HEK293 (cell line): ENCODE data around the gene SFXN1.

Source experiments
- GLIS2 ChIP-seq: fragments of 450-650 bp; formaldehyde crosslinking; IDR thresholded peaks from 2 replicates; pipeline ENCODE4 v1.5.1; 2016; ENCODE audit warnings: missing biosample characterization, missing genetic modification characterization
- HIC1 ChIP-seq: fragments of 450-650 bp; formaldehyde crosslinking; IDR thresholded peaks from 2 replicates; pipeline ENCODE4 v1.5.1; 2016; ENCODE audit warnings: missing biosample characterization, missing genetic modification characterization
- HOXD13 ChIP-seq: sonication (generic); formaldehyde crosslinking; IDR thresholded peaks from 2 replicates; pipeline ENCODE4 v1.8.0; 2022; ENCODE audit warnings: missing genetic modification reagents, borderline replicate concordance
- KLF10 ChIP-seq: fragments of 450-650 bp; IDR thresholded peaks from 2 replicates; pipeline ENCODE4 v1.5.1; 2018; ENCODE audit warnings: missing biosample characterization, mild to moderate bottlenecking, missing genetic modification characterization
- MYNN ChIP-seq: fragments of 450-650 bp; formaldehyde crosslinking; IDR thresholded peaks from 2 replicates; pipeline ENCODE4 v1.5.1; 2016; ENCODE audit warnings: missing biosample characterization, missing genetic modification characterization, borderline replicate concordance
- RBAK ChIP-seq: fragments of 450-650 bp; formaldehyde crosslinking; IDR thresholded peaks from 2 replicates; pipeline ENCODE4 v1.5.1; 2016; ENCODE audit warnings: missing biosample characterization, missing genetic modification characterization
- SP7 ChIP-seq: fragments of 450-650 bp; formaldehyde crosslinking; IDR thresholded peaks from 2 replicates; pipeline ENCODE4 v1.5.1; 2016; ENCODE audit warnings: missing biosample characterization, missing genetic modification characterization
- ZEB2 ChIP-seq: fragments of 450-650 bp; formaldehyde crosslinking; IDR thresholded peaks from 2 replicates; pipeline ENCODE4 v1.5.1; 2016; ENCODE audit warnings: missing biosample characterization, missing genetic modification characterization
- ZNF132 ChIP-seq: fragments of 450-650 bp; formaldehyde crosslinking; IDR thresholded peaks from 2 replicates; pipeline ENCODE4 v1.5.1; 2017; ENCODE audit warnings: missing biosample characterization, missing genetic modification characterization, borderline replicate concordance
- ZNF157 ChIP-seq: fragments of 450-650 bp; formaldehyde crosslinking; IDR thresholded peaks from 2 replicates; pipeline ENCODE4 v1.5.1; 2016; ENCODE audit warnings: missing biosample characterization, missing genetic modification characterization
- ZNF184 ChIP-seq: fragments of 450-650 bp; IDR thresholded peaks from 2 replicates; pipeline ENCODE4 v1.5.1; 2018; ENCODE audit warnings: missing biosample characterization, mild to moderate bottlenecking, missing genetic modification characterization
- ZNF221 ChIP-seq: fragments of 450-650 bp; formaldehyde crosslinking; IDR thresholded peaks from 2 replicates; pipeline ENCODE4 v1.5.1; 2017; ENCODE audit warnings: missing biosample characterization, missing genetic modification characterization, borderline replicate concordance
- ZNF239 ChIP-seq: fragments of 450-650 bp; formaldehyde crosslinking; IDR thresholded peaks from 2 replicates; pipeline ENCODE4 v1.5.1; 2016; ENCODE audit warnings: missing biosample characterization, missing genetic modification characterization
- ZNF266 ChIP-seq: fragments of 450-650 bp; formaldehyde crosslinking; IDR thresholded peaks from 2 replicates; pipeline ENCODE4 v1.5.1; 2016; ENCODE audit warnings: missing biosample characterization, missing genetic modification characterization, low read depth
- ZNF398 ChIP-seq: fragments of 450-650 bp; formaldehyde crosslinking; IDR thresholded peaks from 2 replicates; pipeline ENCODE4 v1.5.1; 2017; ENCODE audit warnings: missing biosample characterization, missing genetic modification characterization
- ZNF423 ChIP-seq: fragments of 450-650 bp; formaldehyde crosslinking; IDR thresholded peaks from 2 replicates; pipeline ENCODE4 v1.5.1; 2016; ENCODE audit warnings: missing biosample characterization, missing genetic modification characterization
- ZNF580 ChIP-seq: fragments of 450-650 bp; formaldehyde crosslinking; IDR thresholded peaks from 2 replicates; pipeline ENCODE4 v1.5.1; 2016; ENCODE audit warnings: missing biosample characterization, missing genetic modification characterization
- ZNF621 ChIP-seq: fragments of 450-650 bp; formaldehyde crosslinking; IDR thresholded peaks from 2 replicates; pipeline ENCODE4 v1.5.1; 2017; ENCODE audit warnings: missing biosample characterization, missing genetic modification characterization
- ZNF623 ChIP-seq: fragments of 450-650 bp; formaldehyde crosslinking; IDR thresholded peaks from 2 replicates; pipeline ENCODE4 v1.5.1; 2016; ENCODE audit warnings: missing biosample characterization, missing genetic modification characterization
- ZNF624 ChIP-seq: fragments of 450-650 bp; formaldehyde crosslinking; IDR thresholded peaks from 2 replicates; pipeline ENCODE4 v1.5.1; 2017; ENCODE audit warnings: missing biosample characterization, missing genetic modification characterization
- ZNF660 ChIP-seq: fragments of 450-650 bp; IDR thresholded peaks from 2 replicates; pipeline ENCODE4 v1.5.1; 2018; ENCODE audit warnings: missing biosample characterization, mild to moderate bottlenecking, missing genetic modification characterization
- ZNF704 ChIP-seq: fragments of 450-650 bp; formaldehyde crosslinking; IDR thresholded peaks from 2 replicates; pipeline ENCODE4 v1.5.1; 2016; ENCODE audit warnings: missing biosample characterization, missing genetic modification characterization
- ZNF747 ChIP-seq: fragments of 450-650 bp; formaldehyde crosslinking; IDR thresholded peaks from 2 replicates; pipeline ENCODE4 v1.5.1; 2016; ENCODE audit warnings: missing biosample characterization, missing genetic modification characterization
- ZNF768 ChIP-seq: fragments of 450-650 bp; formaldehyde crosslinking; IDR thresholded peaks from 2 replicates; pipeline ENCODE4 v1.5.1; 2018; ENCODE audit warnings: missing biosample characterization, mild to moderate bottlenecking, missing genetic modification characterization
- ZSCAN4 ChIP-seq: fragments of 450-650 bp; formaldehyde crosslinking; IDR thresholded peaks from 2 replicates; pipeline ENCODE4 v1.5.1; 2017; ENCODE audit warnings: missing biosample characterization, missing genetic modification characterization
- TF ChIP-seq, protein P1 (sequence below): fragments of 450-650 bp; formaldehyde crosslinking; IDR thresholded peaks from 2 replicates; pipeline ENCODE4 v1.5.1; 2016; ENCODE audit warnings: missing biosample characterization, missing genetic modification characterization, borderline replicate concordance

SFXN1 gene

DNA sequence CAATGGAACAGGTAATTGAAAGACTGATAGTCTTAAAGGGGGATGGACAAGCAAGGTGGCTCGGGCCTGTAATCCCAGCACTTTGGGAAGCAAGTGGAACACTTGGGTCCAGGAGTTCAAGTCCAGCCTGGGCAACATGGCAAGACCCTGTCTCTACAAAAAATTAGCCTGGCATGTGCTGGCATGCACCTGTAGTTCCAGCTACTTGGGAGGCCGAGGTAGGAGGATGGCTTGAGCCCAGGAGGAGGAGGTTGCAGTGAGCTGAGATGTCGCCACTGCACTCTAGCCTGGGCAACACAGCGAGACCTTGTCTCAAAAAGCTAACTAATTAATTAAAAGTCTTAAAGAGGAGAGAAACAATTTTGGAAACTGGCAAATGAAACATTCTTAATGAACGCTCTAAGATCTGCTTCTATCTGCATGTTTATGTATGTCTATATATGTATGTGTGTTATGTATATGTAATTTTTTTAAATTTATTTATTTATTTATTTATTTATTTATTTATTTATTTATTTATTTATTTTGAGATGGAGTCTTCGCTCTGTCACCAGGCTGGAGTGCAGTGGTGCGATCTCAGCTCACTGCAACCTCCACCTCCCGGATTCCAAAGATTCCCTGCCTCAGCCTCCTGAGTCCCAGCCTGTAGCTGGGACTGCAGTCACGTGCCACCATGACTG lies 80.6 kb downstream of the SFXN1 start (continued):
- TF ChIP-seq ZNF398 (no peak), ZNF580 (tag by site-specific recombination) (peak; percentile 57; the same call in 1 of the 2 replicates), ZNF623 (peak; percentile 86), ZNF621 (tag by site-specific recombination) (no peak), MYNN (tag by site-specific recombination) (no peak), HIC1 (tag by site-specific recombination) (peak; percentile 37; the same call in 1 of the 2 replicates), ZNF768 (no peak), SP7 (no peak), RBAK (peak; percentile 63; the same call in 1 of the 2 replicates), ZNF266 (peak; percentile 91), GLIS2 (no peak), ZSCAN4 (no peak), ZNF157 (tag by site-specific recombination) (no peak), KLF10 (tag by site-specific recombination) (no peak), ZNF660 (tag by site-specific recombination) (no peak), ZNF704 (tag by site-specific recombination) (no peak), ZEB2 (tag by site-specific recombination) (no peak), ZNF423 (no peak), ZNF221 (tag by site-specific recombination) (no peak; the same call in 1 of the 2 replicates), ZNF184 (tag by site-specific recombination) (no peak), ZNF747 (no peak), ZNF132 (tag by site-specific recombination) (no peak), HOXD13 (CRISPR knock-in tag) (no peak), ZNF239 (no peak), ZNF624 (tag by site-specific recombination) (no peak)
- TF ChIP-seq, protein P1, sequence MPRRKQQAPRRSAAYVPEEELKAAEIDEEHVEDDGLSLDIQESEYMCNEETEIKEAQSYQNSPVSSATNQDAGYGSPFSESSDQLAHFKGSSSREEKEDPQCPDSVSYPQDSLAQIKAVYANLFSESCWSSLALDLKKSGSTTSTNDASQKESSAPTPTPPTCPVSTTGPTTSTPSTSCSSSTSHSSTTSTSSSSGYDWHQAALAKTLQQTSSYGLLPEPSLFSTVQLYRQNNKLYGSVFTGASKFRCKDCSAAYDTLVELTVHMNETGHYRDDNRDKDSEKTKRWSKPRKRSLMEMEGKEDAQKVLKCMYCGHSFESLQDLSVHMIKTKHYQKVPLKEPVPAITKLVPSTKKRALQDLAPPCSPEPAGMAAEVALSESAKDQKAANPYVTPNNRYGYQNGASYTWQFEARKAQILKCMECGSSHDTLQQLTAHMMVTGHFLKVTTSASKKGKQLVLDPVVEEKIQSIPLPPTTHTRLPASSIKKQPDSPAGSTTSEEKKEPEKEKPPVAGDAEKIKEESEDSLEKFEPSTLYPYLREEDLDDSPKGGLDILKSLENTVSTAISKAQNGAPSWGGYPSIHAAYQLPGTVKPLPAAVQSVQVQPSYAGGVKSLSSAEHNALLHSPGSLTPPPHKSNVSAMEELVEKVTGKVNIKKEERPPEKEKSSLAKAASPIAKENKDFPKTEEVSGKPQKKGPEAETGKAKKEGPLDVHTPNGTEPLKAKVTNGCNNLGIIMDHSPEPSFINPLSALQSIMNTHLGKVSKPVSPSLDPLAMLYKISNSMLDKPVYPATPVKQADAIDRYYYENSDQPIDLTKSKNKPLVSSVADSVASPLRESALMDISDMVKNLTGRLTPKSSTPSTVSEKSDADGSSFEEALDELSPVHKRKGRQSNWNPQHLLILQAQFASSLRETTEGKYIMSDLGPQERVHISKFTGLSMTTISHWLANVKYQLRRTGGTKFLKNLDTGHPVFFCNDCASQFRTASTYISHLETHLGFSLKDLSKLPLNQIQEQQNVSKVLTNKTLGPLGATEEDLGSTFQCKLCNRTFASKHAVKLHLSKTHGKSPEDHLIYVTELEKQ, result no peak
